ENCODE results near the gene ZBTB7C.

DNA sequence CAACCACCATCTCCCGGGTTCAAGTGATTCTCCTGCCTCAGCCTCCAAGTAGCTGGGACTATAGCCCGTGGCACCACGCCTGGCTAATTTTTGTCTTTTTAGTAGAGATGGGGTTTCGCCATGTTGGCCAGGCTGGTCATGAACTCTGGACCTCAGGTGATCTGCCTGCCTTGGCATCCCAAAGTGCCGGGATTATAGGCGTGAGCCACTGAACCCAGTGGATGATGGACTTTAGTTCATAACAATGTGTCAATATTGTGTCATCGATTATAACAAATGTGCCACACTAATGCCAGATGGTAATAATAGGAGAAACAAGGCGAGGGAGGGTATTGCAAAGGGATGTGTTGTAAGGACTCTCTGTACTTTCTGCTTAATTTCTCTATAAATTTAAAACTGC is 216.6 kb downstream of the ZBTB7C start:
- TF ChIP-seq, protein P1, sequence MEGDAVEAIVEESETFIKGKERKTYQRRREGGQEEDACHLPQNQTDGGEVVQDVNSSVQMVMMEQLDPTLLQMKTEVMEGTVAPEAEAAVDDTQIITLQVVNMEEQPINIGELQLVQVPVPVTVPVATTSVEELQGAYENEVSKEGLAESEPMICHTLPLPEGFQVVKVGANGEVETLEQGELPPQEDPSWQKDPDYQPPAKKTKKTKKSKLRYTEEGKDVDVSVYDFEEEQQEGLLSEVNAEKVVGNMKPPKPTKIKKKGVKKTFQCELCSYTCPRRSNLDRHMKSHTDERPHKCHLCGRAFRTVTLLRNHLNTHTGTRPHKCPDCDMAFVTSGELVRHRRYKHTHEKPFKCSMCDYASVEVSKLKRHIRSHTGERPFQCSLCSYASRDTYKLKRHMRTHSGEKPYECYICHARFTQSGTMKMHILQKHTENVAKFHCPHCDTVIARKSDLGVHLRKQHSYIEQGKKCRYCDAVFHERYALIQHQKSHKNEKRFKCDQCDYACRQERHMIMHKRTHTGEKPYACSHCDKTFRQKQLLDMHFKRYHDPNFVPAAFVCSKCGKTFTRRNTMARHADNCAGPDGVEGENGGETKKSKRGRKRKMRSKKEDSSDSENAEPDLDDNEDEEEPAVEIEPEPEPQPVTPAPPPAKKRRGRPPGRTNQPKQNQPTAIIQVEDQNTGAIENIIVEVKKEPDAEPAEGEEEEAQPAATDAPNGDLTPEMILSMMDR (IDR thresholded peaks at IDR 0.05) = no peak
- TF ChIP-seq POLR2A (IDR thresholded peaks at IDR 0.05) (no peak), EP300 (IDR thresholded peaks at IDR 0.05) (no peak)
